K562 (cell line): ENCODE results near the gene ZNF672. TPM values are rescaled to one million over a fixed set of nuclear protein-coding genes. Genes with fewer than 3 reads are reported as not detected.
A peak's percentile ranks its signal among the peaks of the same experiment; 100 is the strongest.

Experiments
- CAMTA2 ChIP-seq: fragments of 250-450 bp; sonication (Bioruptor Pico); conservative IDR thresholded peaks from 2 replicates; pipeline ENCODE4 v1.5.1; 2022
- CREB1 ChIP-seq, 2 experiments: sonication (generic) in 1 of 2; formaldehyde crosslinking in 1 of 2; IDR thresholded peaks; 2 replicates each; pipeline versions ENCODE4 v1.6.1 to v1.8.0; 2012 to 2022; ENCODE audit warnings: inconsistent platforms in 1 of 2, mild to moderate bottlenecking in 1 of 2, missing genetic modification reagents in 1 of 2, moderate library complexity in 1 of 2
- EZH2 ChIP-seq: IDR thresholded peaks from 2 replicates; pipeline ENCODE4 v1.6.1; 2012; ENCODE audit warnings: low read depth, mild to moderate bottlenecking, inconsistent platforms, low read length, borderline replicate concordance
- HDAC8 ChIP-seq: fragments of 450-650 bp; IDR thresholded peaks from 2 replicates; pipeline ENCODE4 v1.6.1; 2016; ENCODE audit warnings: mild to moderate bottlenecking, missing genetic modification characterization, moderate library complexity, missing compliant biosample characterization
- KDM4B ChIP-seq, 2 experiments: fragments of 450-650 bp in 1 of 2; sonication (generic) in 1 of 2; IDR thresholded peaks; 2 replicates each; pipeline ENCODE4 v1.6.1; 2016 to 2017; ENCODE audit warnings: borderline replicate concordance in 2 of 2, antibody characterized with exemption in 1 of 2, low read depth in 1 of 2, mild to moderate bottlenecking in 1 of 2
- KLF13 ChIP-seq: fragments of 450-650 bp; IDR thresholded peaks from 2 replicates; pipeline ENCODE4 v1.6.1; 2016; ENCODE audit warnings: missing genetic modification characterization, low read depth, mild to moderate bottlenecking, missing compliant biosample characterization, moderate library complexity, borderline replicate concordance
- NEUROD1 ChIP-seq: fragments of 150-350 bp; IDR thresholded peaks from 2 replicates; pipeline ENCODE4 v1.6.1; 2014; ENCODE audit warnings: borderline replicate concordance, low read length, low read depth; ENCODE audit not compliant: partially characterized antibody
- NR2C1 ChIP-seq, 2 experiments: fragments of 450-650 bp; IDR thresholded peaks; 2 replicates each; pipeline ENCODE4 v1.6.1; 2017; ENCODE audit warnings: mild to moderate bottlenecking in 2 of 2, antibody characterized with exemption in 1 of 2, inconsistent platforms in 1 of 2, missing compliant biosample characterization in 1 of 2, missing genetic modification characterization in 1 of 2
- PATZ1 ChIP-seq: fragments of 250-450 bp; sonication (Bioruptor Pico); IDR thresholded peaks from 2 replicates; pipeline ENCODE4 v1.5.0; 2020; ENCODE audit warnings: mild to moderate bottlenecking, borderline replicate concordance
- PHF20 ChIP-seq: fragments of 450-650 bp; IDR thresholded peaks from 2 replicates; pipeline ENCODE4 v1.6.1; 2018; ENCODE audit not compliant: partially characterized antibody
- STAG1 ChIP-seq: sonication (generic); formaldehyde crosslinking; IDR thresholded peaks from 2 replicates; pipeline ENCODE4 v1.5.0; 2020; ENCODE audit warnings: missing genetic modification reagents, borderline replicate concordance
- STAT6 ChIP-seq: sonication (generic); formaldehyde crosslinking; IDR thresholded peaks from 2 replicates; pipeline ENCODE4 v1.8.1; 2023; ENCODE audit warnings: mild to moderate bottlenecking, missing genetic modification reagents
- TBL1XR1 ChIP-seq, 2 experiments: IDR thresholded peaks; 2 replicates each; pipeline ENCODE4 v1.6.1; 2012; ENCODE audit warnings: improper control_type of control experiment in 2 of 2, low read length in 2 of 2, mild to moderate bottlenecking in 1 of 2
- ZNF124 ChIP-seq: sonication (generic); formaldehyde crosslinking; IDR thresholded peaks from 2 replicates; pipeline ENCODE4 v1.8.1; 2022; ENCODE audit warnings: missing genetic modification reagents
- ZNF445 ChIP-seq: fragments of 250-450 bp; sonication (Bioruptor Pico); IDR thresholded peaks from 2 replicates; pipeline ENCODE4 v1.4.0; 2020; ENCODE audit warnings: low read depth, mild to moderate bottlenecking, moderate library complexity
- ZNF561 ChIP-seq: fragments of 450-650 bp; formaldehyde crosslinking; conservative IDR thresholded peaks from 2 replicates; pipeline ENCODE4 v1.4.0; 2020; ENCODE audit warnings: mild to moderate bottlenecking, moderate library complexity
- ZNF668 ChIP-seq: fragments of 250-450 bp; sonication (Bioruptor Pico); IDR thresholded peaks from 2 replicates; pipeline ENCODE4 v1.8.0; 2022; ENCODE audit warnings: mild to moderate bottlenecking, inconsistent platforms
- ZNF830 ChIP-seq: fragments of 250-450 bp; sonication (Bioruptor Pico); IDR thresholded peaks from 2 replicates; pipeline ENCODE4 v1.5.0; 2021; ENCODE audit warnings: mild to moderate bottlenecking
- ZSCAN29 ChIP-seq: fragments of 450-650 bp; IDR thresholded peaks from 2 replicates; pipeline ENCODE4 v1.6.1; 2017
- polyA plus RNA-seq, 8 experiments: library from polyadenylated mRNA; depleted of rRNA in 4 of 8; stranded (reverse) in 5 of 8; unstranded in 3 of 8; fragments of >200 nt; fragmentation: Nextera tagmentation in 2 of 8; fragmentation: Illumina TruSeq in 1 of 8; extraction: Ambion mirVana in 2 of 8; extraction: Trizol in 1 of 8; gene quantifications; 2 replicates each; pipeline versions ENCODE4 v1.2.1 to v1.2.3, GENCODE V29; 2011 to 2014; ENCODE audit warnings: inconsistent platforms in 1 of 8, missing spikeins in 1 of 8
- total RNA-seq, 7 experiments: library from RNA; depleted of rRNA in 6 of 7; stranded (reverse); fragments of >200 nt in 6 of 7; fragmentation: Illumina TruSeq in 2 of 7; extraction: Trizol in 2 of 7; gene quantifications; 2 replicates each; pipeline versions ENCODE4 v1.2.1 to v1.2.3, GENCODE V29; 2011 to 2021; ENCODE audit warnings: low replicate concordance in 1 of 7
- TF ChIP-seq, protein P1 (sequence below): fragments of 250-450 bp; sonication (Bioruptor Pico); IDR thresholded peaks from 2 replicates; pipeline ENCODE4 v1.9.0; 2021; ENCODE audit warnings: mild to moderate bottlenecking, inconsistent platforms

The ZNF672 gene
- total and polyA plus RNA-seq, 9 of the 15 experiments (the other 6 are each of a cell fraction or from before 2014, with no cell fraction given) = 1.9 to 57.9 (median 24.1) TPM

DNA sequence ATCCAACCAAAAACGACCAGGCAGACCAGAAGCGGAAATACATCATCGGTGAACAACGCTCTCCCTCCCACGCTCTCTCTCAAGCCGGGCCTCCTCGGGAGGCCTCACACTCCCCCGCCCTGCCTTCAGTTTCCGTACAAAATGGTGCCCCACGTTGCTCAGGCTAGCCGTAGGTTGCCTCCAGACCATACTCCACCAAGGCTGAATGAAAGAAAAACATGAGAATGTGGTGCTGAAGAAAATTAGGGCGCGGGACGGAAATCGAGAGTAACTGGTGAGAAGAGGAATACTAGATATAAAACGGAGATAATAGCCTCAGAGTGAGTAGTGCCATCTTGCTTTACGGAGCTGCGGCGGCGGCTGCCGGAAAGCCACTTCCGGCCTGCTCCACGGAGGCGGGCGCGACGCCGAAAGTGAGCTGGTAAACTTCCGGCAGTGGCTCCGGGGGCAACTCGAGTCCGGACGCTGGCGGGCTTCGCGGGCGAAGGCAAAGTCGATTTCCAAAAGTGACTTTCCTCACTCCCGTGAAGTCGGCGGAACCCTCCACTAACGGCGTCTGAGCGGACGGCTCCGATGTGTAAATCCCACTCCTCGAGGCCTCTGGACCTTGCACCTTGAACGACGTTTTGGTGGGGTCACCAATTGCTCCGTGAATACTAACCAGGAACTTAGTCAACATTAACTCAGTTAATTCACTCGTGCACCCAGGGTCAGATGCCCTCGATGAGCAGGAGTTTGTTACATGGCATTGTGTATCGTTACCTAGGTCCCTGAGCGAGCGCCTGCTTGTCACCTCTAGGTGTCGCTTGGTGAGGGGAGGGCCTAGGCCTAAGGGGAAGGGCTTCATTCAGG, 11.9 kb upstream of the ZNF672 start, which contains the start of gene SH3BP5L (continued):
- TF ChIP-seq CREB1 (IDR thresholded peaks at IDR 0.05) = peak; percentile 83
- peak; percentile 78 for TF ChIP-seq CREB1 (CRISPR knock-in tag; IDR thresholded peaks at IDR 0.05)
- TF ChIP-seq ZNF668 (CRISPR knock-in tag) = no peak
- peak in 1 of 2 experiments; percentile 78; a peak in 1 of 4 replicates for TF ChIP-seq KDM4B (IDR thresholded peaks at IDR 0.05; ENCODE audit: borderline replicate concordance in 2 of 2, low read depth in 1 of 2)
- TF ChIP-seq STAT6 (CRISPR knock-in tag) = no peak; the same call in 1 of the 2 replicates
- TF ChIP-seq ZNF830 = no peak; the same call in 1 of the 2 replicates
- peak; percentile 66 for TF ChIP-seq NEUROD1
- no peak for TF ChIP-seq ZNF124
- TF ChIP-seq NR2C1 (IDR thresholded peaks at IDR 0.05) = peak; percentile 93
- TF ChIP-seq NR2C1 (tag; IDR thresholded peaks at IDR 0.05) = peak; percentile 80
- TF ChIP-seq STAG1 = no peak
- TF ChIP-seq PHF20 = peak; percentile 69
- no peak for TF ChIP-seq ZNF561 (CRISPR knock-in tag)
- TF ChIP-seq, protein P1, sequence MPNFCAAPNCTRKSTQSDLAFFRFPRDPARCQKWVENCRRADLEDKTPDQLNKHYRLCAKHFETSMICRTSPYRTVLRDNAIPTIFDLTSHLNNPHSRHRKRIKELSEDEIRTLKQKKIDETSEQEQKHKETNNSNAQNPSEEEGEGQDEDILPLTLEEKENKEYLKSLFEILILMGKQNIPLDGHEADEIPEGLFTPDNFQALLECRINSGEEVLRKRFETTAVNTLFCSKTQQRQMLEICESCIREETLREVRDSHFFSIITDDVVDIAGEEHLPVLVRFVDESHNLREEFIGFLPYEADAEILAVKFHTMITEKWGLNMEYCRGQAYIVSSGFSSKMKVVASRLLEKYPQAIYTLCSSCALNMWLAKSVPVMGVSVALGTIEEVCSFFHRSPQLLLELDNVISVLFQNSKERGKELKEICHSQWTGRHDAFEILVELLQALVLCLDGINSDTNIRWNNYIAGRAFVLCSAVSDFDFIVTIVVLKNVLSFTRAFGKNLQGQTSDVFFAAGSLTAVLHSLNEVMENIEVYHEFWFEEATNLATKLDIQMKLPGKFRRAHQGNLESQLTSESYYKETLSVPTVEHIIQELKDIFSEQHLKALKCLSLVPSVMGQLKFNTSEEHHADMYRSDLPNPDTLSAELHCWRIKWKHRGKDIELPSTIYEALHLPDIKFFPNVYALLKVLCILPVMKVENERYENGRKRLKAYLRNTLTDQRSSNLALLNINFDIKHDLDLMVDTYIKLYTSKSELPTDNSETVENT (CRISPR knock-in tag) = no peak; the same call in 1 of the 2 replicates
- TF ChIP-seq TBL1XR1 (IDR thresholded peaks at IDR 0.05; ENCODE audit: low read length in 2 of 2) = no peak; a peak in 1 of 4 replicates
- no peak for TF ChIP-seq HDAC8 (tag)
- 0 out of 2 replicates have a peak, but pooled peaks have one; percentile 29 for TF ChIP-seq KLF13 (tag)
- no peak for TF ChIP-seq EZH2
- TF ChIP-seq CAMTA2 (CRISPR knock-in tag) = no peak
- TF ChIP-seq ZSCAN29 = 0 out of 2 replicates have a peak, but pooled peaks have one; percentile 10
- no peak for TF ChIP-seq PATZ1
- no peak for TF ChIP-seq ZNF445 (CRISPR knock-in tag)
